ENCODE data around the gene ENPP3. TPM values are rescaled to one million over a fixed set of nuclear protein-coding genes. Genes with fewer than 3 reads are reported as not detected.

ENPP3 gene
- polyA plus RNA-seq, 1 experiment: 0.14 TPM

- no peak for TF ChIP-seq CTCF (IDR thresholded peaks at IDR 0.05; ENCODE audit: low read depth, low read length)
- Histone ChIP-seq H3K27ac (ENCODE audit: low read depth, low read length) (no peak overlapping the region), H3K4me3 (ENCODE audit: low read depth, low read length) (no peak overlapping the region), H3K27me3 (ENCODE audit: control insufficient read depth, insufficient read depth, low read length) (no peaks in the 10 kb centered on the region), H3K9me3 (ENCODE audit: control insufficient read depth, insufficient read depth, low read length) (no peaks in the 10 kb centered on the region)
- ChIA-PET POLR2A (no interaction called here), CTCF (interaction anchor here (1.4 to 2.6 kb wide), 2 partner anchors 8 to 223 kb away, joined by 5 to 24 read pairs; no protein-coding TSS in a partner anchor)
- no peak for DNase-seq (ENCODE audit: low read depth, low spot score)
Observed at GRCh38 chr6:131687022-131687421, 49.9 kb downstream of the ENPP3 start.

GRCh38 chr6:131688286-131688685, 51.2 kb downstream of the ENPP3 start:
- no peak for DNase-seq (ENCODE audit: low read depth, low spot score)
- Histone ChIP-seq H3K27ac (ENCODE audit: low read depth, low read length) (no peak overlapping the region), H3K27me3 (ENCODE audit: control insufficient read depth, insufficient read depth, low read length) (no peaks in the 10 kb centered on the region), H3K9me3 (ENCODE audit: control insufficient read depth, insufficient read depth, low read length) (no peaks in the 10 kb centered on the region), H3K4me3 (ENCODE audit: low read depth, low read length) (no peak overlapping the region)
- no peak for TF ChIP-seq CTCF (IDR thresholded peaks at IDR 0.05; ENCODE audit: low read depth, low read length)
- ChIA-PET CTCF (no interaction called here), POLR2A (no interaction called here)

GRCh38 chr6:131692031-131692430, 54.9 kb downstream of the ENPP3 start:
- POLR2A ChIA-PET: no interaction called here
- CTCF ChIA-PET: no interaction called here

GRCh38 chr6:131692589-131692988, 55.5 kb downstream of the ENPP3 start:
- Histone ChIP-seq H3K9me3 (ENCODE audit: control insufficient read depth, insufficient read depth, low read length) (no peaks in the 10 kb centered on the region), H3K27me3 (ENCODE audit: control insufficient read depth, insufficient read depth, low read length) (no peaks in the 10 kb centered on the region), H3K4me3 (ENCODE audit: low read depth, low read length) (no peak overlapping the region), H3K27ac (ENCODE audit: low read depth, low read length) (no peak overlapping the region)
- CTCF ChIA-PET: no interaction called here
- no peak for DNase-seq (ENCODE audit: low read depth, low spot score)
- POLR2A ChIA-PET: no interaction called here
- TF ChIP-seq CTCF (IDR thresholded peaks at IDR 0.05; ENCODE audit: low read depth, low read length): no peak

More at GRCh38 chr6:131692031-131692430, 54.9 kb downstream of the ENPP3 start:
- Histone ChIP-seq H3K9me3 (ENCODE audit: control insufficient read depth, insufficient read depth, low read length) (no peaks in the 10 kb centered on the region), H3K4me3 (ENCODE audit: low read depth, low read length) (no peak overlapping the region), H3K27ac (ENCODE audit: low read depth, low read length) (no peak overlapping the region), H3K27me3 (ENCODE audit: control insufficient read depth, insufficient read depth, low read length) (no peaks in the 10 kb centered on the region)
- no peak for DNase-seq (ENCODE audit: low read depth, low spot score)
- TF ChIP-seq CTCF (IDR thresholded peaks at IDR 0.05; ENCODE audit: low read depth, low read length): no peak

GRCh38 chr6:131693384-131693783, 56.3 kb downstream of the ENPP3 start:
- Histone ChIP-seq H3K9me3 (ENCODE audit: control insufficient read depth, insufficient read depth, low read length) (no peaks in the 10 kb centered on the region), H3K4me3 (ENCODE audit: low read depth, low read length) (no peak overlapping the region), H3K27ac (ENCODE audit: low read depth, low read length) (no peak overlapping the region), H3K27me3 (ENCODE audit: control insufficient read depth, insufficient read depth, low read length) (no peaks in the 10 kb centered on the region)
- no peak for DNase-seq (ENCODE audit: low read depth, low spot score)
- ChIA-PET POLR2A (no interaction called here), CTCF (interaction anchor here (1.1 to 4.2 kb wide), 5 partner anchors 23 to 223 kb away, joined by 4 to 234 read pairs (median 63); no protein-coding TSS in a partner anchor)
- no peak for TF ChIP-seq CTCF (IDR thresholded peaks at IDR 0.05; ENCODE audit: low read depth, low read length)
